HG02678 (cell line): ENCODE results near the gene RAB40B.
"Not testable (repeated sequence)": the region's sequence is repeated elsewhere in the genome, so short reads cannot be mapped to it uniquely, and the experiment has no call there.

ENCODE experiments used
- ATAC-seq: cut with Tn5 transposase; IDR thresholded peaks from one replicate; pipeline ENCODE4 v1.9.1; 2021; ENCODE audit warnings: mild to moderate bottlenecking, moderate library complexity; ENCODE audit not compliant: unreplicated experiment

RAB40B gene, protein sequence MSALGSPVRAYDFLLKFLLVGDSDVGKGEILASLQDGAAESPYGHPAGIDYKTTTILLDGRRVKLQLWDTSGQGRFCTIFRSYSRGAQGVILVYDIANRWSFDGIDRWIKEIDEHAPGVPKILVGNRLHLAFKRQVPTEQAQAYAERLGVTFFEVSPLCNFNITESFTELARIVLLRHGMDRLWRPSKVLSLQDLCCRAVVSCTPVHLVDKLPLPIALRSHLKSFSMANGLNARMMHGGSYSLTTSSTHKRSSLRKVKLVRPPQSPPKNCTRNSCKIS

DNA sequence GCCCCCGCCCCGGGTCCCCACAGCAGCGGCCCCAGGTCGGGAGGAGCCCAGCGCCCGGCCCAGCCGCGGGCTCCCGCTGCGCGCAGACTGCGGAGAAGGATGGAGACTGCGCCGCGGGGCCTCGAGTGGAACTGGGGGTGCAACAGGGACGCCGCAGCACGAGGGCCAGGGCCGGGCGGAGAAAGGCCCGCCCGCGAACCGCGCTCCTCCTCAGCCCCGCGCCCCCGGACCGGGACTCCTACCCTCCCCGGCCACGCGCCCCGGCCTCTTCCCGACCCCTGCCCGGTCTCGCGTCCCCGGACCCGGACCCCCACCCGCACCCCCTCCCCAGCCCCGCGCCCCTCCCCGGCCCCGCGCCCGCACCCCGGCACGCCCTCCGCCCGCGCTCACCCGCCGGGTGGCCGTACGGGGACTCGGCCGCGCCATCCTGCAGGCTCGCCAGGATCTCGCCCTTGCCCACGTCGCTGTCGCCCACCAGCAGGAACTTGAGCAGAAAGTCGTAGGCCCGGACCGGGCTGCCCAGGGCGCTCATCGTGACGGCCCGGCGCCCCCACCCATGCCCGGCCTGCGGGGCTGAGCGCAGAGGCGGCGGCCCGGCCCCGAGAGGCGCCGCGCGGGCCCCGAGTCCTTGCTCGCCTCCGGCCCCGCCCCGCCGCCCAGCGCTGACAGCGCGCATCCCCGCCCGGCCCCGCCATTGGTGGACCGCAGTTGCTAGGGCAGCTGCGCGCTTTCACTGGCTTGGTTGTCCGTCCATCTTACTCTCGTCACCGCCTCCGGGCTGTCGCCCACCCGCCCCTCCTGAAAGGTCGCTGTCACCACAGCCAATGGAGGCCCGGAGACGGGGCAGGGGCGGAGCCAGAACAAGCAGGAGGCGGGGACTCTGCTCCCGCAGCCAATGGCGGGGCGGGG, at the start of gene RAB40B:
Gene RAB40B (minus strand): TSS at position 634 of the 909 bp plus-strand sequence. CDS start 102 bp downstream, at position 532.
- ATAC-seq = peak; percentile 96

DNA sequence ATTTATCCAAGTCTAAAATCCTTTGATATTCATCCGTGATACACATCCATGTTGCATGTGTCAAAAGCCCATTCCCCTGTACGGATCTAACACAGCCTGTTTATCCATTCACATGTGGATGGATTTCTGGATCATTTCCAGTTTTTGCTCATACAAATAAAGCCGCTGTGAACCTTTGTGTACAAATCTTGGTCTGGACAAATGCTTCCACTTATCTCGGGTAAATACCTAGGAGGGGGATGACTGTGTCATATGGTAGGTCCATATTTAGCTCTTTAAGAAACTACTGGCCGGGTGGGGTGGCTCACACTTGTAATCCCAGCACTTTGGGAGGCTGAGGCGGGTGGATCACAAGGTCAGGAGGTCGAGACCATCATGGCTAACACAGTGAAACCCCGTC, 47.0 kb upstream of the RAB40B start:
- ATAC-seq = no peak

DNA sequence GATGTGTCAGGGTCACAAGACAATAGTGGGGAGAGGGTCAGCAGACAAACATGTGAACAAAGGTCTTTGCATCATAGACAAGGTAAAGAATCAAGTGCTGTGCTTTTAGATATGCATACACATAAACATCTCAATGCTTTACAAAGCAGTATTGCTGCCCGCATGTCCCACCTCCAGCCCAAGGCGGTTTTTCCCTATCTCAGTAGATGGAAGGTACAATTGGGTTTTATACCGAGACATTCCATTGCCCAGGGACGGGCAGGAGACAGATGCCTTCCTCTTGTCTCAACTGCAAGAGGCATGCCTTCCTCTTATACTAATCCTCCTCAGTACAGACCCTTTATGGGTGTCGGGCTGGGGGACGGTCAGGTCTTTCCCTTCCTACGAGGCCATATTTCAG, 46.2 kb upstream of the RAB40B start:
- ATAC-seq = not testable (repeated sequence)

DNA sequence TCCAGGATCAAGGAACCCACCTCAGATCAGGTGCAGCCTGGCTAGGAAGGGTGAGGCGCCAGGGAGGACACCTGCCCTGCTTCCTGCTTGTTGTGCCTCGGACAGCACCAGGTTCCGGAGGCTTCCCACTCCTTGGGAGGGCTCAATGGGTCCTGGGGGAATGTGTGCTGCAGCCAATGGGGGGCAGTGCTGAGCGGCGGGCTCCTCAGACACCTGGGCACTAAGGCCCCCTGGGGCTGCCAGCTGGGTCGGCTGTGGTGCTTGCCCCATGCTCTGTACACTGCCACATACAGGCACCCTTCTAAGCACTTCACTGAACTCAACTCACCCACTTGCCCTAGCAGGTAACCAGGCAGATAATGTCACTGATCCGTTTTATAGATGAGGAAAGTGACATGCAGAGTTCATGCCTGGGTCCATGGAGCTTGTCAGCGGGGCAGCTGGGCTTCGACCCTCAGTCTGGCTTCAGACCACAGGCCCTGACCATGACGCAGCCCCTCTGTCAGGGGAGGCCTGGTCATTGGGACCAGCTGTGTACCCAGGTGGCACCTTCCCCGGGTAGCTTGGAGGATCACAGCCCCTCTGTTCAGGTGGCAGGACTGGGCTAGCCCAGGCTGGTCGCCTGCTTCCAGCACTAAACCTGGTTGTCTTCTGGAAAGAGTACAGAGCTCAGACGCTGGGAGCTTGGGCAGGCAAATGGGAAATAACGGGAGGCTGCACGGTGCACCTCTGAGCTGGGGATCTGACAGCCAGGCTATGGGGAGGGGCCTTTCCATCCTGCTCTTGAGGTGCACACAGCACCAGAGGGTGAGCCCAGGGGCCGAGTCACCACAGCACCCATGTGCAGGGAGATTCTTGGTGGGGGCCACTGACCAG, 45.1 kb upstream of the RAB40B start:
- ATAC-seq = no peak

DNA sequence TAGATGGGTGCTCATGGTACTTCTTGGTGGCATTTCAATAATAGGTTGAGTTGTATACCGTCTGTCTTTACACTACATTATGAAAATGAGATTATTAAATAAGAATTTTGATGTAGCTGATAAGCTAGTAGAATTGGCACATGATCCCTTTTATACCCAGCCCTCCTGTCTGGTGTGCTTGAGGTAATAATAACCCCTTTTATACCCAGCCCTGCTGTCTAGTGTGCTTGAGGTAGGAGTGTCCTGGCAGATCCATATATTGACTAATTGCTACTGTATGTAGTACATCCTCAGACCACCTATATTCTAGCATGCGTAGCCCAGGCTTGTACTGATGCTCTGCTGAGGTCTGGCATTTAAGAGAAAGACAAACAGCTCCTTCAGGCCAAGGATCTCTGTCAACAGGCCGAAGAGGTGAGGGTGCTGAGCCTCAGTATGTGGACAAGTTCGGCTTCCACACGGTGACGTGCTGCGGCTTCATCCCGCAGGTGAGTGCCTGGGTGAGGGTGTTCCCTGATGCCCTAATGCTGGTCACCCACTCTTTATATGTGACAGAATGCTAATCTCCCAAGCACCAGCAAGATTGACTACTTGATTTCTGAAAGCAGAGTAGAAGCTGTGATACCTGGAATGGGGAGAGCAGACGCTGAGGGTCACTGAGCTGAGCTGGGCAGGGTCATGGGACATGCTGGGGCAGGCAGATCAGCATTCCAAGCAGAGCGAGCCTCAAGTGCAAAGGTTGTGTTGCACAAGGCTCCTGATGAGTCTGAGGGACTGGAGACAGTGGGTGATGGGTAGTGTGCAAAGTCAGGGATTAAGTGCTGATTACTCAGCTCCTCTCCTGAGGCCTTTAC, 42.6 kb upstream of the RAB40B start:
- ATAC-seq = no peak

DNA sequence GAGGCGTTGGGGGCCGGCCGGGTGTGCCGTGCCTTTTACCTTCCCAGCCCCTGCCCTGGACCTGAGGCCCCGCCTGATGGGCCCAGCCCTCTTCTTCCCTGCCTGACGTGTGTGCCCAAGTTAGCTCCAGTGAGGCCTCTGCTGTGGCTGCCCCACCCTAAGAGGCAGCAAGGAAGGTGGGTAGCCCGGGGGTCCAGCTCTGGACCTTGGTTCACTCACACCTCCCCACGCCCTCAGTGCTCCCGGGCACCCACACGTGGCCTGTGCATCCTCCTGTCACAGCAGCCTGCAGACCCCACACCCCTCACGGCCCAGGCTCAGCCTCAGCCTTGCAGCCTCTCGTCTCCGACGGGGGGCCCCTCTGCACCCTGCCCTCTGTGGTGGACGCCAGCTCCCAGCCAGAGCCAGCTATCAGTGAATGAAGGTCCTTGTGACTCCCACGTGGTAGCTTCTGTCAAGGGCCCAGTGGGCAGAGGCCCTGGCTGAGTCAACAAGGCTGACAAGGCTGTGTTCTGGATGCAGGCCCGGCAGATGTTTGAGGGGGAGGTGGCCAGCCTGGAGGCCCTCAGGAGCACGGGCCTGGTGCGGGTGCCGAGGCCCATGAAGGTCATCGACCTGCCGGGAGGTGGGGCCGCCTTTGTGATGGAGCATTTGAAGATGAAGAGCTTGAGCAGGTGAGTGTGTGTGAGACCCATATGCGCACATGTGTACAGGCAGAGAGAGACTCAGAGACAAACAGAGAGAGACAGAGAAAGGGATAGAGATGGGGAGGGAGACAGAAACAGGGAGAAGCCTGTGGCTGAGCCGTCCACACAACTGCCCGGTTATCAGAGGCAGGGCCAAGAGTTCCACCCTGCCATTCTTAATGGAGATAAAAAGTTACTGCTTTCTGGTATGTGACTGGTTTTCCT, 39.7 kb upstream of the RAB40B start:
- ATAC-seq = no peak

DNA sequence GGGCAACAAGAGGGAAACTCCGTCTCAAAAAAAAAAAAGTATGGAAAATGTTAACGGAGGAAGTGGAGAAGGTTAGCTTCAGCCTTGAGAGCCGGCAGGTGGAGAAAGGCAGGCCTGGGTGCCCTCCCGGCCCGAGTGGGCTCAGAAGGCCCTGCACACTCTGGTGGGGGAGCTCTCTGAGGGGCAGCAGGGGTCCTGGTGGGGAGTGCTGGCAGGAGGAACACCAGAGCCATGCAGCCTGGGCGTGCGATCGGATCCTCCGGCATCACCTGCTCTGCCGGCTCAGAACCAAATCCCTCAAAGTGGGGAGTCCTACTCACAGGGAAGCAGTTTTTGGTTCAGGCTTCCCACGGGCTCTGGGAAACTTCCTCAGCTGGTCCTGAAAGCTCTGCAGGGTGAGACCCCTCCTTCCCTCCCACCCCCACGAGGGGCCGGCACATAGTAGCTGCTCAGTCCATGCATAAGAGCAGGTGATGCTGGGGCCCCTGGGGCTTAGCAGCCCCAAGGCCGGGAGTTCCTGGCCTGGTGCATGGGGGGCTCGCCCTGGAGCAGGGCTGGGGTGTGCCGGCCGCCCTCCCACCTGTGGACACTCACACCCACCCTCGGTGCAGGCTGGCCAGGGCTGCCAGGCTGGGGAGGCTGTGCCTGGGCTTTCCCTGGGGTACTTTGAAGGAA, 38.1 kb upstream of the RAB40B start:
- ATAC-seq = no peak

DNA sequence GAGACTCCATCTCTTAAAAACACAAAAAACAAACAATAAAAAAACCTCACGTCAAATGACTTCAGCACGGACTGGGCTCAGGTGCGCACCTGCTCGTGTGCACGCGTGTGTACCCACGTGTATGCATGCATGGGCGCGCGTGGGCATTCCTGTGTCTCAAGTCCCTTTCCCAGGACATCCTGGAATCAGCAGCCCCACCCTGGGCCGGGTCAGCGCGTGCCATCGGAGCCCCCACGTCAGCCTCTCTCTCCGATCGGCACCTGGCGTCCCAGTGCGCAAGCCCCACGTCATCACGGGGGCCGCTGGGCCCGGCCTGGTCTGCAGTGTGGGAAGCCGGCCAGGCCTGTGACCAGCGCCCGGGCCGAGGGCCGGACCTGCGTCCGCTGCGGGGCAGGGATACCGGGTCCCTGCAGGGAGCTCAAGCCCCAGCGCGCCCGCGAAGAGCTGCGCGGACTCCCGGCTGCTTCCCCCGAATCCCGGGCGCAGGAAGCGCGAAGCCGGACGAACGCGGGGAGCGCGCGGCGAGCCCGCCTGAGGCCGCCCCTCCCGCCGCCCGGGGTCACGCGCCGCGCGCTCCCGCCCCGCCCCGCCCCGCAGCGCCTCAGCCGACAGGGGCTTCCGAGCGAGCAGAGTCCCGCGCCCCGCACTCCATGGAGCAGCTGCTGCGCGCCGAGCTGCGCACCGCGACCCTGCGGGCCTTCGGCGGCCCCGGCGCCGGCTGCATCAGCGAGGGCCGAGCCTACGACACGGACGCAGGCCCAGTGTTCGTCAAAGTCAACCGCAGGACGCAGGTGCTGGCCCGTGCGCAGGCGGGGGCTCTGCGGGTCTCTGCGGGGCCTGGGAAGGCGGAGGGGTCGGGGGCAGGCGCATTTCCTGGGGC, 36.7 kb upstream of the RAB40B start, which contains the start of gene FN3K:
Gene FN3K (plus strand): TSS at position 629 of the 880 bp plus-strand sequence. CDS start 22 bp downstream, at position 651.
- ATAC-seq = no peak

DNA sequence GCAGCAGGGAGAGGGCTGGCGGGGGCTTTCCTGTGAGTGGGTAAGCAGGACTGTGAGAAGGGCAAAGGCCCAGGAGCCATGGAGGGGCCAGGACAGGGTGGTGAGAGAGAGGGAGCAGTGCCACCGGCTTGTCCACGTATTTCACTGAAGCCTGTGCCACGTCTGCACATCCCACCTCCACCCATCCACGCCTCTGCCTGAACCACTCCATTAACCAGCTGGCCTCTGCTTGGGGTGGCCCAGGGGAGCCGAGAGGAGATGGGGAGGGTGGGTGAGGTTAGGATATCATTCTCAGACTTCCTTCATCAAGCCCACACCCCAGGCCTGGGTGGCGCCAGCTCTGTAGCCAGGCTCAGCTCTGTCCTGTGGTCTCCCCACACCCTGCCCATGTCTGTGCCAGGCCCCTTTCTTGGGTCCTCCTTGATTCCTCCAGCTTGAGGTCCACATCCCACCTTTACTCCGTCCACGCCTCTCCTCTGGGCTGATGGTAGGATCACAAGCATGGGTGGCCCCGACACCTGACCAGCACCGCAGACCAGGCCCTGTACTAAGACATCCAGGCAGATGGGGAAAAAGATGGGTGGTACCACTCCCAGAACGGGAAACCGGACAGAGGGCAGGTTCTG, 33.7 kb upstream of the RAB40B start:
- ATAC-seq = no peak

DNA sequence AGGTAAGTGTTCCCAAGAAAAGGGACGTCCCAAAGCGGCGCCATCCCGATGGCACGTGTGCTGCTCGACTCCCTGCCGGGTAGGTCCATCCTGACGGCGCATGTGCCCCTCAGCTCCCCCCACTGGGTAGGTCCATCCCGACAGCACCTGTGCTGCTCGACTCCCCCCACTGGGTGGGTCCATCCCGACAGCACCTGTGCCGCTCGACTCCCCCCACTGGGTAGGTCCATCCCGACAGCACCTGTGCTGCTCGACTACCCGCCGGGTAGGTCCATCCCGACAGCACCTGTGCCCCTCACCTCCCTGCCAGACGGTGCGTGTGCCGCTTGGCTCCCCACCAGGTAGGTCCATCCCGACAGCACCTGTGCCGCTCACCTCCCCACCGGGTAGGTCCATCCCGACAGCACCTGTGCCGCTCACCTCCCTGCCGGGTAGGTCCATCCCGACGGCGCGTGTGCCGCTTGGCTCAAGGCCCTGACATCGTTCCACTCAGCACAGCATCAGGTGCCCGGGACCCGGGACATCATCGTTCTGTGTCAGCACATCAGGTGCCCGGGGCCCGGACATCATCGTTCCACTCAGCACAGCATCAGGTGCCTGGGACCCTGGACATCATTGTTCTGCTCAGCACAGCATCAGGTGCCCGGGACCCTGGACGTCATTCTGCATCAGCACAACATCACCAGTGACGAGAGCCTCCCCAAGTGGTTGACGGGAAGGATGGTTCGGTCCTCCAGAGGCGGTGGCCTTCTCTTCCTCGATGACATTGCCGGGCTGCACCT, 31.2 kb upstream of the RAB40B start:
- ATAC-seq = no peak

DNA sequence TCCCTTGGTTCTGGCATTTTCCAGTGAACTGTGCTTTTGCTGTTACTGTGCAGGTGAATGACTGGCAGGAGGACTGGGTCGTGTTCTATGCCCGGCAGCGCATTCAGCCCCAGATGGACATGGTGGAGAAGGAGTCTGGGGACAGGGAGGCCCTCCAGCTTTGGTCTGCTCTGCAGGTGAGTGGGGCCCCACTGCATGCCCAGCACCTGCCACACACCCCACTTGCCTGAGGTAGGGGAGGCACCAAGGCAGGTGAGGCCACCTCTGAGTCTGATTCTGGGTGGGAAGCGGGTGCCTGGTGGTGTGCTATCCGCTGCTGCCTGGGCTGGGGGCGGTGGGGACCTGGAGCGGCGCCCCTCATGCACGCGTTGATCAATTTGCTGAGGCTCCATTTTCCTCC, 27.9 kb upstream of the RAB40B start:
- no peak for ATAC-seq

DNA sequence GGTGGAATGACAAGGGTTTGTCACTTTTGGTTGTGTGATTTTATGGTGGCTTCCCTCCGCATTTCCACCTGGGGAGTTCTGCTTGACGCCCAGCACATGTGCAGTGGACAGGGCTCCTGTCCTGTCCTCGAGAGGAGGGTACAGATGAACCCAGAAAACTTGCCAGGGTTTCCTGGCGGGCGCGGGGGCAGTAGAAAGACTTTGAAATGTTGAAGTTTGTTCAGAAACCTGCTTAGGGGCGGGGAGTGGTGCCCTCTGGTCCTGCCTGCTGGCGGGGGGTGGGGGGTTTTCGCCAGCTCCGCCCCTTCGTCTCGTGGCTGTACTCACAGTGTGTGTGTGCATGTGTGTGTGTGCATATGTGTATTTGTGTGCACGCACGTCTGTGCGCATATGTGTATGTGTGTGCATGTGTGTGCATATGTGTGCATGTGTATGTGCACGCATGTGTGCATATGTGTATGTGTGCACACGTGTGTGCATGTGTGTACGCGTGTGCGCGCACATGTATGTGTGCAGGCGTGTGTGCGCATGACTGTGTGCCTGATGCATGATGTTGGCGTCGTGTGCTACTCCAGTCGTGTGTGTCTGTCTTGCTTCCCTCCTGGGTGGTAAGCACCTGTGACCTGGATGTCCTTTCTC, 24.8 kb upstream of the RAB40B start:
- no peak for ATAC-seq

DNA sequence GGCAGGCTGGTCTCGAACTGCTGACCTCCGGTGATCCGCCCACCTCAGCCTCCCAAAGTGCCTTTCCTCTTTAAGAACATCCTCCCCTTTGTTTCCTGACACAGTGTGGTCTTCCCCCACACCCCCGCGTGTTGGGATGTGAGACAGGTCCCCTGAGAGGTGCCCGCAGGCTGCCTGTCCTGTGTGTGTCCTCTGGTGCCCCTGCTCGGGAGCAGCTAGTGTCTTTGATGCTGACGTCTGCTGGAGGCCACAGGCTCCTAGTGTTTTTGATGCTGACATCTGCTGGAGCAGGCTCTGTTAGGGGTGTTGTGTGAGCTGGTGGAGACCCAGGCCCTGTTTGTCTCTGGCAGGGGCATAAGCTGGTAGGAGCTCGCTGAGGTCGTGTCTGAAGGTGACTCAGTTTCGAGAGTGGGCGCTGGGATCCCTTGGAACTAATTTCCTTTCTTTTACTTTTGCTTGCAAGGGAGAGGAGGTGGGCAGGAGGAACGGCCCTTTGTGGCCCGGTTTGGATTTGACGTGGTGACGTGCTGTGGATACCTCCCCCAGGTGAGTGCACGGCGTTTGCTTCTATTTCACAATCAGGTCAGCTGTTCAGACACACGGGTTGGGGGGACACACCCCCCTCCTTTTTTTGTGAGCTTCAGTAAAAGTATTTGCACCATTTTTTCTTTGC, 24.0 kb upstream of the RAB40B start:
- ATAC-seq = no peak

DNA sequence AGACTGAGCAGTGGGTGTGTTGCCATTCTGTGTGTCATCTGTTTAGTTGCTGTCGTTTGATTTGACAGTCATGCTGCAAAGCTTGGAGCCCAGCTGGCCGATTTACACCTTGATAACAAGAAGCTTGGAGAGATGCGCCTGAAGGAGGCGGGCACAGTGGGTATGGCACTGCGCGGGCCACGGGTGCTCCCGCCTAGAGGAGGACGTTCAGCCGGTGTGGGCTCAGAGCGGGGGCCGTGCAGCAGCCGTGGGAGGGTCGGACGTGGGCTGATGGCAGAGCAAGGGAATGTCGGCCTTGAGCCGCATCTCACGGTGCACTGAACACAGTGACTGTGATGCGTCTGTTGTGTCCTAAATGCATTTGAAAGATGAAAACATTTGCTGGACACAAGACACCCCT, 21.7 kb upstream of the RAB40B start:
- no peak for ATAC-seq

DNA sequence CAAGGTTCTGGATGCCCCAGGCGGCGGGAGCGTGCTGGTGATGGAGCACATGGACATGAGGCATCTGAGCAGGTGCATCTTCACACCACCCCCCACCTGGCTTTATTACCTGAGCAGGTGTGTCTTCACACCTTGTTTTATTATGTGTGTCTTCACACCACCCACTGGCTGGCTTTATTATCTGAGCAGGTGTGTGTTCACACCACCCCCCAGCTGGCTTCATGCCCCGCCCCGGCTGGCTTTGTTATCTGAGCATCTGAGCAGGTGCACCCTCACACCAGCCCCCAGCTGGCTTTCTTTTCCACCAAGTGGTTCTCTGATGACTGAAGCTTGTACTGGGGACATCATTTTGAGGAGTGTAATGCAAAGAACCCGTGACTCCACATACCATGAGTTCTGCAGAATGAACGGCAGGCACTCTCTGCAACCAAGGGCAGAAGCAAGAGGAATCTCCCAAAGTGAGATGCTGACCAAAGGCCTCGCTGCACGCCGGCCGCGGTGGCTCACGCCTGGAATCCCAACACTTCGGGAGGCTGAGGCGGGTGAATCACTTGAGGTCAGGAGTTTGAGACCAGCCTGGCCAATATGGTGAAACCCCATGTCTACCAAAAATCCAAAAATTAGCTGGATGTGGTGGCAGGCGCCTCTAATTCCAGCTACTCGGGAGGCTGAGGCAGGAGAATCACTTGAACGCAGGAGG, 20.6 kb upstream of the RAB40B start:
- no peak for ATAC-seq
